ENCODE results near the gene VPS51.

VPS51 gene

DNA sequence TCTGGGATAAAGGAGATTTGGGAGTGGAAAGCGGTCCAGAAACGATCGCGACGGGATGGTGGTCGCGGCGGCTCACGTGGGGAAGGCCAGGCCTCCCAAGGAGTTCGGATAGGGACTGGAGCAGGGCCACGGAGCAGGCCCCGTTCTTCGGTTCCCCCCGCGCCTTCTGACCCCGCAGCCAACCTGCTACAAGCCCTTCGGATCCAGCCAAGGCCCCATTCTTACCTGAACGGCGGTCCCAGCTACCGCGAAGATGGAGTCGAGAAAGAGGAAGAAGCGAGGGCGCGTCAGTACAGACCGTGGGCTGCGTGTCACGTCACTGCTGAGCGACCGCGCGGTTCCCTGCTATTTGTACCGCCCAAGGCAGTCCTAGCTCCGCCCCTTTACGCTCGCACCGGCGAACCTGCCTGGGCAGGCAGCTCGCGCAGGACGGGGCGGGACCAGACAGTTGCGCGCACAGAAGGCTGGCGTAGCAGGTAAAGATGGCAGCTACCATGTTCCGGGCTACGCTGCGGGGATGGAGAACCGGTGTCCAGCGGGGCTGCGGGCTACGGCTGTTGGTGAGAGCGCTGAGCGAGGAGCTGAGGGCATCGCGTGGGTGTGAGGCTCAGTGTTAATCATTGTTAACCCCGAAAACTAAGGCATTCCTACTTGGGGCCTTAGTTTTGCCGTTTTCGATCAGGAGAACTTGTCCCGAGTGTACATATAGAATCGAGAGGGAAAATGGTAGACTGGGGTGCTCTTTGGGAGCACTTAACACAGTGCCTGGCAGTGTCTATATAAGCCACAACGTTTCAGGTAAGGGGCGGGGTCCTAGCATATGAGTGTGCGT, 26.1 kb downstream of the VPS51 start, which contains the start of the genes FAU and MRPL49:
FAU (minus strand) TSS at position 270 of the 832 bp plus-strand sequence. CDS start 321 bp downstream, outside the sequence.
MRPL49 (plus strand) TSS at position 457 of the 832 bp plus-strand sequence; CDS start at position 483, 26 bp downstream.
- DNase-seq, result peak; percentile 98

DNA sequence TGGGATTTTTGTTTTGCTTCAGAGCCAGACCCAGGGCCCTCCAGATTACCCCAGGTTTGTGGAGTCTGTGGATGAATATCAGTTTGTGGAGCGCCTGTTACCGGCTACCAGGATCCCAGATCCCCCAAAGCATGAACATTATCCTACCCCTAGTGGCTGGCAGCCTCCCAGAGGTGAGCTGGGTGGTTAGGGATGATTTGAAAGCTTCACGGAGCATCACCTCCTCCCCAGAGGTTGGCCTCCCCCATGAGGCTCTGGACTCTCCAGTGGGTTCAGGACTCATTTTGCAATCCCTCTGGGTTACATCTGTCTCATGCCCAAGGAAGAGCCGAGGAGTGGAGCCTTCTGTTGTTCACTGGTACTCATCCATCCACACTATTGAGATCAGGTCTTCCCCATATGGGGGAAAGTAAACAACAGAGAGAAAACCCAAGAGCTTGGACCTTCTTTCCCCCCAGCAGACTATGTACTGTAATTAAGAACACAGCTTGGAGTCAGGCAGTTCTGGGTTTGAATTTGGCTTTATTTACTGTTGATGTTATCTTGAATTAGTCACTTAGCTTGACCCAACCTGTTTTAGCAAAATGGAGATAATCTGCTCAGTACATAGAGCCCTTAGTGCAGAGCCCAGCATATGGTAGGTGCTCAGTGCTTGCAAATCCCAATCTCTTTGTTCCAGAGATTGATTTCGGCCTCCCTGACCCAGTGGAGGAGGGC, 28.6 kb downstream of the VPS51 start:
- no peak for DNase-seq

DNA sequence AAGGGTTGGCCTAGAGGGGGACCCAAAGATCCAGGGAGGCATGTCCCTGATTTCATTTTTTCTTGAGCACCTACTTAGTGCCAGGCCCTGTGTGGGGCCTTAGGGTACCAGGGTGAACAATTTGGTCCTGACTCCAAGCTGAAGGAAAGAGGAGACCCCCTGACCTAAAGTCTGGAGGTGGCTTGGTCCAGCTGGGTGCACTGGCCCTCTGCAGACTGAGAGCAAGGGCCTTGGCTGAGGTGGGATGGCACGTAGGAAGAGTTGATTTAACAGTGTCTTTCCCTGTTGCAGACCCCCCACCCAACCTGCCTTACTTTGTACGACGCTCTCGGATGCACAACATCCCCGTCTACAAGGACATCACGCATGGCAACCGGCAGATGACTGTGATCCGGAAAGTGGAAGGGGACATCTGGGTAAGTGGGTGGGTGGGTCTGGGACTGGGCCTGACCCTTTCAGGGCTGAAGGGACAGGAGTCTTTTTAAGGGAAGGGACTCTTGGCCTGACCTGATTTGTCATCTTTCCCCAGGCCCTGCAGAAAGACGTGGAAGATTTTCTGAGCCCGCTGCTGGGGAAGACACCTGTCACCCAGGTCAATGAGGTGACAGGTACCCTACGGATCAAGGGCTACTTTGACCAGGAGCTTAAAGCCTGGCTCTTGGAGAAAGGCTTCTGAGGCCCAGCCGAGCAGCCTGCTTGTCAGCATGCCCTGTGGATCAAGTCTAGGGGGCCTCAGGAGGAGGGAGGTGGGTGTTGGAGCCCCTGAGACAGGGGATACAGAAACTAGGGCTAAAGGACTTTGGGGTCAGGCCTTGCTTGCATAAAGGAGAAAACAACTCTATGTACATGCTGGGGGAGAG, 29.4 kb downstream of the VPS51 start:
- DNase-seq, result no peak

DNA sequence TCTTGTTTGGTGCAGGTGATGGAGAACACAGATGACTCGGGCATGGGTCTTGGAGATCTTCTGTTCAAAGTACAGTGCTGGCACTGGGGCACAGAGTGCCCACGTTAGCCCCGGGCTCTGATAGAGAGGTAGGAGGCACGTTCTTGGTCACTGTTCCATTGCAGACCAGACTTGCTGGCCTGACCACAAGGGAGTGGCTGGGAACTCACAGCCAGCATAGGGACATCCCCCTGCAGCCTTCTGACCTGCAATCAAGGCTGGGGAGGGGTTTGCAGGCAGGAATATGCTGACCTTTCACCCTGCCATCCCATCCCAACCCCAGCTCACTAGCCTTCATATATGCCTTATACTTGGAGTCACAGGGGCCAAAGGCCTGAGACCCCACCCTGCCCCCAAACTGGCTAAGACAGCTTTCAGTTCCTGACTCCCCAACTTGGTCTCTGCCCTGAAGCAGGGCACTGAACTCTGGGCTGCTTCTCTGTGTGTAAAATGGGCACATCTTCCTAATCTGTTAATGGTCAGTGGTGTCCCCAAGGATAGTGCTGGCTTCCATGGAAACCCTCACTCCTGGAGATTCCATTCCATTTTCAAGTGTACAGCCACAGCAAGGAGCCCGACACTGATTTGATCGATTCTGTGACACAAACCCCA, 30.7 kb downstream of the VPS51 start:
- no peak for DNase-seq

DNA sequence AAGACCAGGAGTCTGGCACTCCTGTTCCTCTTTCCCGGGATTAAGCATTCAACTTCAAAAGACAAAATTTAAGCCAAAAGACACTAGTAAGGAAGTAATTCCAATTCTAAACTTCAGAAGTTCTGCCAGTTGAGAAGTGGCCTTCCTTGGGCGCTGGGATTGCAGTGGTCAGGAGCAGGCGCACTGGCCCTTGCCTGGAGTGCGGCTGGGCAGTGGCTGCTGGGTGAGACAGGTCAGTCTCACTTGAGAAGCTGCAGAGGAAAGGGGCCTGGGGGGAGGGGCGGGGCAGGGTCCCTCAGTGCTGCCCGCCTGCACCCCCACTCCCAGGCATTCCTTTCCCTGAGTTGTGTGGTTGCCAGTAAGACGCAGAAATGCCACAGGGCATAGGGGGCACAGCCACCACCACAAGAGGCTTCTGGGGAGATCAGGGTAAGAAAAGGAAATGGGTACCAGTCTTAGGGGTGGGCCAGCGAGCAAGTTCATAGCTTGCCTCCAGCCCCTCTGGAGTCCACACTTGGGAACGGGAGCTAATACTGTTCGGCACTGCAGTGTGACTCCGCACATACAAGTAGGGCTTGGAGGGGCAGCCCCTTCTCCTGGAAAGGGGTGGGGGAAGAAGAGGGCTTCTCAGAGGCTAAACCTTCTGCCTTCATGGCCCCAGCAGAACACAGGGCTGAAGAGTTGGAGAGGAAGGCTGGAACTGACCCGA, 31.6 kb downstream of the VPS51 start:
- DNase-seq, result no peak

DNA sequence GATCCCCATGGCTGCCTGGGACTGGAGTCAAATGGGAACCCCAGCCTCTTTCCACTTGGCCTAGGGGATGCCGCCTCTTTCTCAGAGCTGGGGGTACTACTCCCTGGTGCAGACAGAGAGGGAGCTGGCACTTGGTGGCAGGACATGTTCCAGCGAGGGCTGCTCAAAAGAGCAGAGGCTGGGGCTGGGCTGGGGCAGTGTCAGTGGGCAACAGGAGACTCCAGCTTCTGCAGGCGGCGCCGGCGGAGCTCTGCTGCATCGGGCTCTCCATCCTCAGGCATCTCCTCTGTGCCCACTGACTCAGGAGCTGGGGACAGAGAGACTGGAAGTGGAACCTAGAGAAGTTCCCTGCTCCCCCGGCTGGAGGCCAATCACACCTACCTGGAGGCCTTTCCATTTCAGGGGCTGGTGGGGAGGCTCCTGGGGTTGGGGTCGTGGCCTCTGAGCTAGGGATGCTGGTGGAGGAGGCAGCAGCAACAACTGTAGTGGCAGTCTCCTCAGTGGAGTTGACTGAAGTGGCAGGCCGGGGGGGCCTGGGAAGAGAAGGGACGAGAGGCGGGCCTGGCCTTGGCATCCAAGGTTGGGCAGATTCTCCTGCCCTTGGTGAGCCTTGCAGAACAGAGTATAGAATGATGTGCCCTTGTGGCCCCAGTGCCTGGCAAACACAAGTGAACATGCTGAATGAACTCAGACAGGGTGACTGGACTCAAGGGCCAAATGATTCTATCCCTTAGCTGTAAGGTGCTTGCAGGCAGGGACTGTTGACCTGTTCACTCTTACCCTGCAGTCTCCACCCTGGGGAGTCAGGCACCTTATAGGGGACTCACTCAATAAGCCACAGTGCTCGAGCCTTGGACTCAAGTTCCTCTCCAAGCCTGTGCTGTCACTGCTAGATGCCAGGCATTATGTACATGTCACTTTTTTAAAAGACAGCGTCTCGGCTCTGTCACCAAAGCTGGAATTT, 32.5 kb downstream of the VPS51 start:
- no peak for DNase-seq

DNA sequence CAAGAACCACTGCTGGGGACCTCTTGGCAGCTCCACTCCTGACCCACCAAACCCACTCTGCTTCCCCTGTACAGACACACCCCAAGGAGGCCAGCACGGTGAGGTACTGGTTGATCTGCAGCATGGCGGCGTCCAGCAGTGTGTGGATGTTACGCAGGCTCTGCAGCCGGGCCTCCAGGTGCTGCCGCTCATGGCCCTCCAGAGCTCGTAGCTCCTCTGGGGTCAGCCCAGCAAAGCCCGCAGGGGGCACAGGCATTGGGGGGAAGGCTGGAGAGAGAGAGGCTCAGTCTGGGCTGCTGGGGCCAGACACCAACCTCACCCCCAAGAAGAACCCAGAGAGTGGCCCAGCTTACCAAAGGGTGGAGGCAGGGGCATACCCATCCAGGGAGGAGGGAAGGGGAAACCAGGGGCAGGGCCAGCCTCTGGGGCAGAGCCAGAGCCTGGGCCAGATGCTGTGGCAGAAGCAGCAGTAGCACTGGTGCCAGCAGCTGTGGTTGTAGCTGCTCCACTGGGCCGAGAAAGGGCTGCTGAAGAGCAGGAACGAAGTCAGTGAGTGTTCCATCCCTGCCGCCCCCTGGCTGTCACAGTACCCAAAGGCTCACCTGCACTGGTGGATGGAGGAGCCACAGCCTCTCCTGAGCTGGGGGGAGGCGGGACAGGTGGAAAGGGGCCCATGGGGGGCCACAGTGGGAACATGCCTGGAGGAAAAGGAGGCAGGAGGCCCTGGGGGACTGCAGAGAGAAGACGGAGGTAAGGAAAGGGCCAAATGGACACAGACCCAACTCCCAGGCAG, 33.8 kb downstream of the VPS51 start:
- DNase-seq, result no peak

DNA sequence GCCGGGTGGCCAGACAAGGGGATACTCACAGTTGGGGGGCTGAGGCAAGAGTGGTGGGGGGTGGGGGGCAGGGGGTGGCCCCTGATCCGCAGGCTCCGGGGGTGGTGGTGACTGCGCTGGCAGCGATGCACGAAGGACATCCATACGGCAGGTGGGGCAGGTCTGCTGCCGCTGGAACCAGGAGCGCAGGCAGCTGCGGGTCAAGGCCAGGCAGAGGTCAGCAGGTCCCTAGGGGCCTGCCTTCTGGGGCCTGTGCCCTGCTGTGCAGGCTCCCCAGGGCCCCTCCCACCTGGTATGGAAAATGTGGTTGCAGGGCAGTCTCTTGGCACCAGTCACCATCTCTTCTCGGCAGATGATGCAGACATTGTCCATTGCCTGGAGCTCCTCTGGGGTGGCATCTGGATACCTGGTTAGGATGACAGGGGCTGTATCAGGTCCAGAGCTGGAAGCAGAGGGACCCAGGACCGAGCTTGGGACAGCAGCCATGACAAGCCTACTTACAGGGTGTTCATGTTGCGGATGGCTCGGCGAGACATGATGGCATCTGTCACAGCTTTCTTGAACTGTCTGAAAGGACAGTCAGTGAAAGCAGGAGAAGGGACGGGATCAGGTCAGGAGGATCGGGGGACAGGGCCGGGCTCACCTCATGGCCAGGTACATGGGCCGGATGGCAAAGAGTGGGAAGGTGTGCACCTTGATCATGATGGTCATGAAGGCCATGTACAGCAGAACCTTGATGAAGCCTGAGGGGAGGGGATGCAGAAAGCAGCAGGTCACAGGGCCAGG, 34.8 kb downstream of the VPS51 start:
- DNase-seq, result no peak

GRCh38 chr11:65131417-65131776, 35.4 kb downstream of the VPS51 start:
- no peak for DNase-seq

- no peak for DNase-seq
Observed at GRCh38 chr11:65131895-65132237, 35.9 kb downstream of the VPS51 start.

DNA sequence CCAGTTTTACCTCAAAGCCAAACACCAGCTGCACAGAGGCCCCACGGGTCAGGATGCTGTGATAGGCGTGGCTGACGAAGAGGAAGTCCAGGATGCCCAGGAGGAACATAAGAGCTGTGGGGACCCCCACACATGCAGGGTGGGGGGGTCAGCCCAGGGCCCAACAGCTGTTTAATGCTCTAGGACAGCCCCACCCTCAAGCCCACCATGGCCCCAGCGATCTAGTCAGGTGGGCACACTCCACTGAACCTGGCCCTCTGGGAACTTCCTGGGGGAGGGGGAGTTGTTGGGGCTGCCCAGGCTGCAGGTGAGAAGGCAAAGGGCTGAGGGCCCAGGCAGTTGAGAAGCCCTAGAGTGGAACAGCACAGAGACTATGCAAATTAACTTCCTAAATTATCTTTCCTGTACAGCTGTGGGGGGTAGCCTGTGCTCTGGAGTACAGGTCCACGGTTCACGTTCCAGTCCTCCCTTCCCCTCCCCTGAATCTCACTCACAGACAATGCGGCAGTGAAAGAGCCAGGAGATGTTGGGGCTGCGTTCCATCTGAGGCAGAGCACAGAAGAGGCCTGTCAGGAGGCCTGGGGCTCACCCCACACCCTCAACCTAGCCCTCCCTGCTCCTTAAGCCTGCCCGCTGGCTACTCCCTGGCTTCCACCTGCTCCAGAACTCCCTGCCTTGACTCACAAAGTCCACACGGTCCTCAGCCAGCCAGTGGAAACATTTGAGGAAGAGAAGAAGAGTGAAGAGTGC, 36.4 kb downstream of the VPS51 start:
- no peak for DNase-seq

- DNase-seq, result no peak
Observed at GRCh38 chr11:65132988-65133700, 37.1 kb downstream of the VPS51 start.

- DNase-seq, result no peak
Observed at GRCh38 chr11:65133724-65134123, 37.7 kb downstream of the VPS51 start.

GRCh38 chr11:65134240-65134951, 38.4 kb downstream of the VPS51 start, which contains the start of gene SYVN1:
Gene SYVN1, minus strand, starts transcription at chr11:65134519. Its CDS starts 918 bp downstream, at chr11:65133601.
- peak; percentile 95 for DNase-seq

DNA sequence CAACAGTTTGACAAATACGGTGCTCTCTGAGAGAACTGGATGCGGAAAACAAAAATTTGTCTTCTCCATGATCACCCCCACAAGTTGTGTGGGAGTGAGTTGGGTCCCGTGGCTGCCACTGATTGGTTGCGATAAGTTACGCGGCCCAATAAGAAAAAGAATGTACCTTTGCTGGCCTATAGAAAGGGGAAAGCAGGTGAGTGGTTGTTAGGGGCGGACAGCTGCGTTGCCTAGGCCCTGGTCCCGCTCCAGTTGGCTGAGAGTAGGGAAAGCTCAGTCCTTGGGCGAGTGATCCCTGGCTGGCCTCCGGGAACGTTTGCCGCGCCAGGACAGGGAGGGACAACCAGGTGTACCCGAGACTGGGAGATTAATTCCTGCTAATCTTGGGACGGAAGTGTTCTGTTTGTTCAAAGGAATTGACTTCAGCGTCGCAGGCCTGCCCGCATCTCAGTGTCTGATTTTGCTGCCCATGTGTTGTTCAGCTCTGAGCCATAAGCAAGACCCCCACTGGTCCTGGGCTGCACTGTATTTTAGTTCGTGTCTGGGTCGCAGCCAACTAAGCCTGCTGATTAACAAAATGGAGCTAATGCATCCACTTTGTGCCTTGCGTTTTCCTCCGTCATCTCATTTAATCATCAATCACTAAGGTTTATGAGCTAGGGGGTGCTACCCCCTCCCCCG, 39.1 kb downstream of the VPS51 start:
- DNase-seq, result peak; percentile 85

GRCh38 chr11:65135633-65136145, 39.7 kb downstream of the VPS51 start:
- DNase-seq, result no peak

Data from activated CD8-positive, alpha-beta memory T cell treated with anti-CD3 and anti-CD28 coated beads, Interleukin-2, amount 50 U/mL, for 48 hours (primary cell).